ENCODE measurements around the gene TUT1. TPM values are rescaled to one million over a fixed set of nuclear protein-coding genes. Genes with fewer than 3 reads are reported as not detected.

Gene TUT1
- total and polyA plus RNA-seq, 7 donors: 5.3 to 16.8 (median 6.0) TPM

GRCh38 chr11:62610814-62611704 is 19.7 kb upstream of the TUT1 start:
- H3K9me3 ChIP-seq: no peaks in the 10 kb centered on the region
- no peak for DNase-seq
- peak overlapping the region; percentile 53 to 82 (median 62) for H3K4me3 ChIP-seq
- H3K27me3 ChIP-seq: no peaks in the 10 kb centered on the region
- H3K4me1 ChIP-seq: peaks cover 0 to 30% (median 24%) of the 10 kb centered on the region in 4 donors
- H3K27ac ChIP-seq: peak overlapping the region; percentile 88 to 100 (median 96)
- TF ChIP-seq POLR2A (IDR thresholded peaks at IDR 0.05): no peak
- no peak for TF ChIP-seq POLR2AphosphoS5 (IDR thresholded peaks at IDR 0.05)
- TF ChIP-seq EP300 (IDR thresholded peaks at IDR 0.05): no peak
- no peak for TF ChIP-seq CTCF (IDR thresholded peaks at IDR 0.05)
- intact Hi-C loops (cut with DNase I): loop anchor here (5.0 kb wide), 2 partner anchors 56 to 96 kb away; partner anchors contain the start of genes BSCL2, C11orf98, CSKMT and GNG3
- 75 to 79% methylated on average over 28 of the region's 28 CpGs for WGBS, 2 donors
- H3K36me3 ChIP-seq: peaks cover 0 to 61% (median 2%) of the 10 kb centered on the region in 4 donors

- Histone ChIP-seq H3K36me3 (peaks cover 0 to 62% (median 5%) of the 10 kb centered on the region in 4 donors), H3K27ac (no peak overlapping the region), H3K4me1 (peaks cover 0 to 30% (median 24%) of the 10 kb centered on the region in 4 donors), H3K27me3 (no peaks in the 10 kb centered on the region), H3K4me3 (no peak overlapping the region), H3K9me3 (no peaks in the 10 kb centered on the region)
- intact Hi-C loops (cut with DNase I): loop anchor here (5.0 kb wide), 2 partner anchors 57 to 97 kb away; partner anchors contain the start of genes BSCL2, C11orf98, CSKMT and GNG3
- TF ChIP-seq CTCF (IDR thresholded peaks at IDR 0.05) (no peak), POLR2A (IDR thresholded peaks at IDR 0.05) (no peak)
- no peak for DNase-seq
- 90 to 94% methylated on average over 6 of the region's 6 CpGs for WGBS, 2 donors
These were observed 19.1 kb upstream of the TUT1 start for GRCh38 chr11:62610403-62610802.

DNA sequence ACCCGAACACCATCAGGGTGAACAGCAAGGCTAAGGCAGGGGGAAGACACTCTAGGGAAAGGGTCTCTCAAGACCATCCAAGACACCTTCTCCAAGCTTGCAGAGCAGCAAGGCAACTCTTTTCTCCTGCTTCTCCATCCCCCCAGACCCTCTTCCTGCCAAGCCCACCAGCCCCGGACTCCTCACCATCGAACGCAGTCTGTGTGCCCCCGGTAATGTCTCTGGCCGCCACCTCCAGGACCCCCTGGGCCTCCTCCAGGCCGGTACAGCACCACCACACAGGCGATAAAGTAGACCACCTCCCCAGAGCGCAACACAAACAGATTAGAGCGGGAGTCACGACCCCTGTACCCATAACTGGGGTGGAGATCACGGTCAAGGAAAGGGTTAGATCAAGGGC is 17.5 kb upstream of the TUT1 start:
- no peak overlapping the region for H3K4me3 ChIP-seq
- no peaks in the 10 kb centered on the region for H3K27me3 ChIP-seq
- peaks cover 0 to 67% (median 5%) of the 10 kb centered on the region in 4 donors for H3K36me3 ChIP-seq
- intact Hi-C loops (cut with DNase I): no loop called here
- no peak overlapping the region for H3K27ac ChIP-seq
- TF ChIP-seq POLR2A (IDR thresholded peaks at IDR 0.05) (no peak), CTCF (IDR thresholded peaks at IDR 0.05) (no peak), POLR2AphosphoS5 (IDR thresholded peaks at IDR 0.05) (no peak), EP300 (IDR thresholded peaks at IDR 0.05) (no peak)
- peaks cover 0 to 30% (median 24%) of the 10 kb centered on the region in 4 donors for H3K4me1 ChIP-seq
- DNase-seq: no peak
- 93 to 94% methylated on average over 12 of the region's 12 CpGs for WGBS, 2 donors
- no peaks in the 10 kb centered on the region for H3K9me3 ChIP-seq

- no peaks in the 10 kb centered on the region for H3K9me3 ChIP-seq
- intact Hi-C loops (cut with DNase I): no loop called here
- no peak for DNase-seq
- H3K4me3 ChIP-seq: no peak overlapping the region
- H3K36me3 ChIP-seq: peaks cover 0 to 68% (median 5%) of the 10 kb centered on the region in 4 donors
- TF ChIP-seq POLR2A (IDR thresholded peaks at IDR 0.05) (no peak), EP300 (IDR thresholded peaks at IDR 0.05) (no peak)
- no peaks in the 10 kb centered on the region for H3K27me3 ChIP-seq
- H3K27ac ChIP-seq: no peak overlapping the region
- WGBS, 2 donors: 82 to 84% methylated on average over 4 of the region's 4 CpGs
- peaks cover 0 to 29% (median 23%) of the 10 kb centered on the region in 4 donors for H3K4me1 ChIP-seq
These were observed 16.4 kb upstream of the TUT1 start for GRCh38 chr11:62607714-62608113.

DNA sequence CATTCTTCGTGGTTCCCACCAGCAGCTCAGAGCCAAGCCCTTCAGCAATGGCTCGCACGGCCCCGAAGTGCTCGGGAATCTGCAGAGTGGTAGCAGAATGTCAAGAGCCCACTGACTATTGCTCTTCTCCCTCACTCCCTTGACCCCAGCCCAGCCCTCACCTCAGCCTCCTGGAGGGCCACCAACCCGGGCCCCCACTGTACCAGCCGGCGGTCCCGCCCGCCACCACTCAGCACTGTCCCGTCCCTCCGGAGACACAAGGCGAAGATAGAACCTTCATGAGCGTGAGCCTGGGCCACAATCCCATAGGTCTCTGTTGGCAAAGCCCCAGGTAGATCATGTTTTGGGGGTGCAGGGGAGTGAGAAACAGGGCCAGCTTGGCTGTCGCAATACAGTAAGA is 14.6 kb upstream of the TUT1 start:
- Histone ChIP-seq H3K4me1 (peaks cover 0 to 28% (median 18%) of the 10 kb centered on the region in 4 donors), H3K9me3 (no peaks in the 10 kb centered on the region), H3K27ac (no peak overlapping the region), H3K36me3 (peaks cover 0 to 68% (median 5%) of the 10 kb centered on the region in 4 donors), H3K27me3 (no peaks in the 10 kb centered on the region), H3K4me3 (no peak overlapping the region)
- 96% methylated on average over 15 of the region's 15 CpGs for WGBS, 2 donors
- no peak for TF ChIP-seq EP300 (IDR thresholded peaks at IDR 0.05)
- no peak for TF ChIP-seq CTCF (IDR thresholded peaks at IDR 0.05)
- no peak for TF ChIP-seq POLR2A (IDR thresholded peaks at IDR 0.05)
- no peak for TF ChIP-seq POLR2AphosphoS5 (IDR thresholded peaks at IDR 0.05)
- intact Hi-C loops (cut with DNase I): no loop called here
- DNase-seq: no peak
